GM21360 (cell line): ENCODE measurements around the gene CCNY.

Source experiments
- ATAC-seq: cut with Tn5 transposase; IDR thresholded peaks from one replicate; pipeline ENCODE4 v1.9.1; 2021; ENCODE audit warnings: mild to moderate bottlenecking, moderate library complexity; ENCODE audit not compliant: unreplicated experiment

CCNY gene

GRCh38 chr10:35379226-35380137 is 43.2 kb downstream of the CCNY start:
- ATAC-seq = peak; percentile 78

- ATAC-seq = no peak
Observed at GRCh38 chr10:35382096-35382495, 45.8 kb downstream of the CCNY start.

DNA sequence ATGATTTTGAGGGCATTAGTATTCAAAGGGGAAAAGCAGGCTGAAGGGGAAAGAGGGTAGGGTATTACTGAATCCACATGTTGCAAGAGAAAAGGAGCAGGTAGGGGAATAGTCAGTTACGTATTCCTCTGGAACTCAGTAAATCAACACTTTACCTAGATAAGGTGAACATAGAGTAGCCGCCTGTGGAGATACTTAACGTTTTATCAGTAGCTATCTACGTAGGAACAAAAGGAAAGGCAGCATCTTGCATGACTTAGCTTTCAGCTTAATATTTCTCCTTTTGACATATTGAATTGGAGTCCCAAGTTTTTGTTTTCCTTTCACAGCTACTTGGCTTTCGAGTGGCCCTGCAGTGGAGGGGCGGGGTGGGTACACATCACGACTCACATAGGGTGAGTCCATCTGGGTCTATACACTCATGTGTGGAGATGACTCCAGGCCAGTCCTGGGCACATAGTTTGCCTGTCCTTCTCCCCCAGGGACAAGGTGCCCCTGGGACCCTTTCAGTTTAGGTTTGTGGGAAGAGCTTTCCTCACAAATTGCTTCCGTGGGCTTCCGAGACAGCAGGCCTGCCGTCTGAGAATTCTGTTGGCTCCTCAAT is 48.1 kb downstream of the CCNY start:
- ATAC-seq = no peak

- ATAC-seq = no peak
Observed at GRCh38 chr10:35386594-35387174, 50.4 kb downstream of the CCNY start.

GRCh38 chr10:35387768-35388167 is 51.5 kb downstream of the CCNY start:
- ATAC-seq = peak; percentile 95

DNA sequence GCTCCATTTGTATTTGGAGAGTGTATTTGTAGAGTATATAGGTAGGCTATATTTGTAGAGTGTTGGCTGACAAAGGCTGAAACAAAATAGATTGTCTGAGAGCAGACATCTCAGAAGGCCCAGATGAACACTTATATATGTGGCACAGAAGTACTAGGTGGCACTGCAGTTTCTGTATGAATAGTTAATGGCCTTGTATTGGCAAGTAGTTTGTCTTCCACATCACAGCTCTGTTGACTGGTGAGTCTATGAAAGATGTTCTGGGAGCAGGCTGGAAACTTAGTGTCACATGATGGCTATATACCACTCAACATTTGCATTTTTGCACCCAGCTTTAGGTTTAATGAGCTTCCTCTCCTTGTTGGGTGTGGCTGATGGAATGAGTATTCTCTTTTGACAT is 51.9 kb downstream of the CCNY start:
- ATAC-seq = peak; percentile 48

- ATAC-seq = no peak
Observed at GRCh38 chr10:35388682-35389081, 52.4 kb downstream of the CCNY start.

GRCh38 chr10:35390161-35390840 is 54.0 kb downstream of the CCNY start:
- no peak for ATAC-seq

GRCh38 chr10:35390843-35391152 is 54.5 kb downstream of the CCNY start:
- no peak for ATAC-seq

DNA sequence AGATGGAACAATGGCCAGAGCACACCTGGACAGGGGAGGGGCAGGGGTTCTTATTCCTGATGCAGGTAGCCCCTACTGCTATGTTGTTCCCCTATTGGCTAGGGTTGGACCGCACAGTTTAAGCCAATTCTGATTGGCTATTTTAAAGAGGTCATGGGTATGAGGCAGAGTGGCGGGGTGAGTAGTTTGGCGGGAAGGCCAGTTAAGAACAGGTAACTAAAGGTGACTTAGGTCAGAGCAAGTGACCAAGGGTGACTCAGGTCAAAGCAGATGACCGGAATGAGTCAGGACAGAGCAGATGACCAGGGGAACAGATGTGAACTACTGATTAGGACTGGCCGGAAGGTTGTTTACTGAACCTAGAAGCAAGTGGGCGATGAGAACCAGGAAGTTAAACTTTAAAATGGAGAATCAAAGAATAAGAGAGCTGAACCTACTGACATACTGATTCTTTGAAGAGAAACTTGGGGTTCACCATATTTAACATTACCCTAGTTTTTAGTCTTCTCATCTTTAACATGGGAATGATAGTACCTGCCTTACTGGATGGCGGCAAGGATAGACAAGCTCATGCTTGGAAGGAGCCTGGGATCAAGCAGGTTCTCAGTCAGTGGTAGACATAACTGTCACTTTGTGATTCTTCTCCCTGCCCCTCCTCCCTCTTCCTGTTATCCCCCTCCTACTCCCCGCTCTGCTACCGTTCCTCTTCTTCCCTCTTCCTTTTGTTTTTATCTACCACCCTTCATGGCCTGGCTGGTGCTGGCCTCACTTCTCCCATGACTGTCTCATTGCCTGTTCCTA is 55.0 kb downstream of the CCNY start:
- no peak for ATAC-seq

- no peak for ATAC-seq
Observed at GRCh38 chr10:35391954-35392262, 55.6 kb downstream of the CCNY start.

GRCh38 chr10:35392482-35393228 is 56.3 kb downstream of the CCNY start:
- no peak for ATAC-seq

DNA sequence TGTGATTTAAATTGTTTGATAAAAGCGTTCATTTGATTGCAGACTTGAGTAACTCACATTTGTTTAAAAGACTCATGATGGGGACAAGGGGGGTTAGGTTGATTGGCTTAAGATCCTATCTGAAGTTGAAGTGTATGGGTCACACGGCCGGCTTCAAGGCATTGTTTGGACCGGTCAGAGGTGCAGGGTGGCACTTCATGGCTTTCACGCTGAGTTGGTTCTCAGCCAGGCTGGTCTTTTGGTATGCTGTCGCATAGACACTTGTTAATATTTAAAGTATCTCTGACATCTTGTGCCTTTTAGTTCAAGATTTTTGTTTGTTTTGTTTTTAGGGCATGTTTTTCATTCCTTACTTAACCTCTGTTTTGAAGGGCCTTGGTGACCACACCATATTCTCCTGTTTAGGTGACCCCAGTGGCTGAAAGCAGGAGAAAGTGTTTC is 58.1 kb downstream of the CCNY start:
- no peak for ATAC-seq

DNA sequence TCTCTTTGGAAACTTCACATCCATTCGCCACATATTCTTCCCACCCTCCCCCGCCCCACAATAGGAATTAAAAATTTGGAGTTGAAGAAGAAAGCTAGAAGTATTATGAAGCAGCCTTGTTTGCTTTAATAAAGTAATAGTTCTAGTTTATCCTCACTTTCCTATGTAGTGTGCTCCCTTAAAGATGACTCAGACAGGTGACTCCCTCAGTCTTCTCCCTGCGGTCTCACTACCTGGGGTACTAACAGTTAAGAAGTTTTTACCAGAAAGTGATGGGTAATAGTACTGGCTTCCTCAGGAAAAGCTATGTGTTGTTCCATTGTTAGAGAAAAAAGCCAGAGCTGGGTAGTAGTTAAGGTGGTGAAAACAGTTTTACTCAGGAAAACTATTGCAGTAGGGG is 58.6 kb downstream of the CCNY start:
- ATAC-seq = no peak

- no peak for ATAC-seq
Observed at GRCh38 chr10:35396560-35397434, 60.5 kb downstream of the CCNY start.

- ATAC-seq = no peak
Observed at GRCh38 chr10:35397953-35398352, 61.6 kb downstream of the CCNY start.

GRCh38 chr10:35398355-35398754 is 62.0 kb downstream of the CCNY start:
- no peak for ATAC-seq

- no peak for ATAC-seq
Observed at GRCh38 chr10:35398908-35399307, 62.6 kb downstream of the CCNY start.

DNA sequence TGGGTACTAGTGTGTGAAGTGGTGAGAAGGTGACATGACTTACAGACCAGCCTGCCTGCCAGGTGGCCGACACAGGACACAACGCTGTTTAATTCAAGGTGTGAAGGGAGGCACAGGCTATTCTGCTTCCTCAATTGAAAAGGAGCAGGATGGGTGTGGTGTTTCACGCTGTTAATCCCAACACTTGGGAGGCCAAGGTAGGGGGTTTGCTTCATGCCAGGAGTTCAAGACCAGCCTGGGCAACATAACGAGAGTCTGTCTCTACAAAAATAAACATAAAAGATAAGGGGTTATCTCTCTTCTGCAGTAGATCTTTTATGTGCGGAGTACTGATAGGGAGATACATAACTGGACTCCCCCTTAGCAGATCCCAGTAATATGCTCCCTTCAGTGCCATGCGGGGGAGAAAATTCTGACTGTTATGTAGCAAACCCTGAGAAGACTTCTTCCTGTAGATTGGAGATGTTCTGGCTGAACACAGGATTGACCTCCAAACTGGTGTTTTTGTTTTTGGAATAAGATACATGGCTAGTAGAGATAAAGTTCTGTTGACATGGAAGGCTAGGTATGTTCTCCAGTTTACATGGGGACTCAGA is 63.2 kb downstream of the CCNY start:
- ATAC-seq = no peak
